ENCODE results near the gene SDCCAG8.

SDCCAG8 gene

DNA sequence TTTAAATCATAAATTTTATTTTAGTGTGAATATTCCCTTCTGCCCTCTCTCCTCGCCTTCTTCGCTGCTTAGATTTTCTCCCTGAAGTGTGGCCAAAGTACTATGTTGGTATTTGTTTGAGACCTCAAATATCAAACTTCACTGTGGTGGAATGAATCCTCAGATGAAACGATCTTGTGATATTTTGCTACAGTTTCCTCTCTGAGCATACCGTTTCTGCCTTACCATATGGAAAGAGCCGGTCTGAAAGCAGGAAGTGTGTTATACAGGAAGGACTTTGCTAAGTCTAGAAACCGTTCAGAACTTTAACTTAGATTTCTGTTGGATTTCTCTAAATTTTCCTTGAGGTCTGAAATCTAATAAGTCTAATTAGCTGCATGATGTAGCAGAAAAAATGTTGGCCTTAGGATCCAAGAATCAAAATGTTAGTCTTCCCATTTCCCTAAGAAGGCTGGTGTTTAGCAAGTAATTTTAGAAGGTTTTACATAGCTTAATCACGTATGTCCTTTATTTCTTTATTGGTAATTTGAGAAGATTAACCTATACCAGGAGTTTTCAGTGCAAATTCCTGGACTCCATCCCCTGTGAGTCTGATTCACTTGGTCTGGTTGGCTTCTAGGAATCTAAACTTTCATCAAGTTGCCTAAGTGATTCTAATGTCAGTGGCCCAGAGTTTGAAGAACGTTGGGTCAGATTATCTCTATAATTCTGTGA lies 30.7 kb downstream of the SDCCAG8 start:
- no peak for DNase-seq

DNA sequence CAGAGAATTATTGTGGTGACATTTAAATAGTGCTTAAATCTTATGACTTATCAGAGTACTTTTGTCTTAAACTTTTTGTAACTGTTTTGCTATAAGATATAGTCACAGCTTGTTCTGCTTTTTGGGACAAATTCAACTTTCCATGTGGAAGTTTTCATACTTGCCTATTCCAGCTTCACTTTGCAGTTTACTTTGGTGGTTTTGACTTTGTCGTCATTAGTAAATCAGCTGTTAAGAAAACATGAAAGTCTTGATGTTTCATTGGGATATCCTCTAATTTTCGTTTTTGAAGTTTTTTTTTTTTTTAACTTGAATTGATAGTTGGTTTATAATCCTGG lies 31.3 kb downstream of the SDCCAG8 start:
- no peak for DNase-seq

DNA sequence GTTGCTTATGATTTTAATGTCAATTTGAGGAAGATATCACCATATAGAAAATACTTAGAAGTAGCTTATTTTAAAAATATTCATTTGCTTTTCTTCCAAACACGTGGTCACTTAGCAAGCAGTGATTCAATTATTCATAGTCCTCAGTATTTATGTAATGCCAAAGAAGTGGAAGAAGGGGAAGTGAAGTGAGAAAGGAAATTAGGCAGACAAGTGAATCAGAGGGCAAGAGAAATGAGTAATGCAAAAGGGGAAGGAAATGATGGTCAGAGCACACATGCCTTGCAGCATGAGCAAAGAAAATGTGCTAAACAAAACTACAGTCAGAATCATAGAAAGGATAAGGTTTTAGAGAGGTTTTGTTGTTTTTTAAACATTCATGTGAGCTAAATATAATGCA lies 31.8 kb downstream of the SDCCAG8 start:
- DNase-seq: no peak

DNA sequence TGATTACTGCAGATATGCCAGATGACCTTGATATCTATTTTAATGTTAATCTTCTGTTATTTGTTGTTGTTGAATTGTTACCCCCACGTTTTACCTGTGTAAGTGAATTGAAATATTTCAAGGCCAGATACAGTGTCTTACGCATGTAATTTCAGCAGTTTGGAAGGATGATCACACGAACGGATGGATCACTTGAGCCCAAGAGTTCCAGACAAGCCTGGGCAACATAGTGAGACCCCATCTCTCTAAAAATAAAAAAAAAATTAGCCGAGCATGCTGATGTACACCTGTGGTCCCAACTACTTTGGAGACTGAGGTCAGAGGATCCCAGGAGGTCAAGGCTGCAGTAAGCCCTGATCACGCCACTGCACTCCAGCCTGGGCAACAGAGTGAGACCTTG lies 32.2 kb downstream of the SDCCAG8 start:
- DNase-seq: no peak

DNA sequence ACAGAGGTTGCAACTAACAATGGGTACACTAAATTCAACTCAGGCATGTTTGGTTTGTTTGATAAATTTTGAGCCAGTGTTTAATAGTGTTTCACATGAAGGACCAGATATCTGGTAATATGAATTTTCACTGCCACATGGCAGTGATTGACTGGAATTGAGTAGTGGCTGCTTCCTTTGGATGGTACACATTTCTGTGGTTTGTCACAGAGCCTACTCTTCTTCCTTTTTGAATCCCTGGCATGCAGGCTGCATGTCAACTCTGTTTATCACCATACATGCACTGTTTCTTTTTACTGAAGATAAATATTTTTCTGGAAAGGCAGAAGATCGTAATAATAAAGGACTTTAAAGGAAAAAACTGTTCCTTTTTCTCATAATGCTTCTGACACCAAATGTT lies 35.5 kb downstream of the SDCCAG8 start:
- DNase-seq: no peak

DNA sequence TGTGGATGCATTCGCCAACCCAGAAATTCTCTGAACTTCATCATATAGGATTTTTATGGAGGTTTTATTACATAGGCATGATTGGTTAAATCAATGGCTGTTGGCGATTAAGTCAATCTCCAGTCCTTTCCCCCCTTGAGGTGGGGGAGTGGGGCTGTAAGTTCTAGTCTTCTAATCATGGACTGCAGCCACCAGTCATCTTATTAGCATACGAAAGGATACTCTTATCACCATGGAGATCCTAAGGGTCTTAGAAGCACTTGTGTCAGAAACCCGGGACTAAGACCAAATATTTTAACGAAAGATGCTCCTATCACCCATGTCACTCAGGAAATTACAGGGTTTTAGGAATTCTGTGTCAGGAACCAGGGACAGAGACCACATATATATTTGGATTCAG lies 36.3 kb downstream of the SDCCAG8 start:
- DNase-seq: no peak

DNA sequence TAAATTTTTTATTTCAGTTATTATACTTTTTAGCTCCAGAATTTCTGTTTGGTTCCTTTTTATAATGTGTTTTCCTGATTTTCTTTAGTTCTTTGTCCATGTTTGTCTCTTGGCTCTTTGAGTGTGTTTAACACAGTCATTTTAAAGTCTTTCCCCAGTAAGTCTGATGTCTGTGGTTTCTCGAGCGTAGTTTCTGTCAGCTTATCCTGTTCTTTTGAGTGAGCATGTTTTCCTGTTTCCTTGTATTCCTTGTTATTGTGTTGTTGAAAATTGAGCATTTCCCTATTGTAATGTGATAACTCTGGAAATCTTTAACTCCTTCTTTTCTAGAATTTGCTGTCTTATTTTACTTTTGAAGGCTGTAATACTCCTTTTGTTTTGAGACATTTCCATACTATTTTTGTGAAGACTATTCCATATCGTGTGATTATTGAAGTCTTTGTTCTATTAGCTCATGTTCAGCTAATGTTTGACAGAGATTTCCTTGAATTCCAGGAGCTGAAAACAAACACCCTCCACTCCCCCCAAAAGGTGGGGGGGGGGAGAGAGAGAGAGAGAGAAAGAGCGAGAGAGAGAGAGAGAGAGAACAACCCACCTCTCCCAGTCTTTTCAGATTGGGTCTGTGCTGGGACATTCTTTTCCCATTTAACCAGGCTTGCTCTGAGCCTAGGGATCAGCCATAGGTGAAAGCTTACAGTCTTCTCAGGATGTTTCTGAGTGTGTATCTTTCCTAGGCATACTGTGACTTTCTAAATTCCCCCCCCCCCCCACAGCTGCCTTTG lies 38.3 kb downstream of the SDCCAG8 start:
- no peak for DNase-seq

DNA sequence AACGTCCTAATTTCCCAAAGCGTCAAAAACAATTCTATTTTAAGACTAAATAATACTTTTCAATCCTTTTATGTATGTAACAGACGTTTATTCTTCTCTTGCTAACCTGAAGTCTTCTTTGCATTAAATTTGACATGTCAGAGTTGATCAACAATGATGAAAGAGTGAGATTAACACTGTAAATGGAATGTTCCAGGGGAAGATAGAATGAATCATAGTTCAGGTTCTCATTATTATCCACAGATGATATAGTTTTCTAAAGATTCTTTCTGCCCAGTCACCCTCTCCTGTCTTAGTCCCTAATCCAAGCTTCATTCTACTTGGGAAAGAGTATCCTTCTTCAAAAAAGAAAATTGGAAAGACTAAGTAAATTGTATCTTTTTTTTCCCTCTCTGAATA lies 38.9 kb downstream of the SDCCAG8 start:
- DNase-seq: no peak

DNA sequence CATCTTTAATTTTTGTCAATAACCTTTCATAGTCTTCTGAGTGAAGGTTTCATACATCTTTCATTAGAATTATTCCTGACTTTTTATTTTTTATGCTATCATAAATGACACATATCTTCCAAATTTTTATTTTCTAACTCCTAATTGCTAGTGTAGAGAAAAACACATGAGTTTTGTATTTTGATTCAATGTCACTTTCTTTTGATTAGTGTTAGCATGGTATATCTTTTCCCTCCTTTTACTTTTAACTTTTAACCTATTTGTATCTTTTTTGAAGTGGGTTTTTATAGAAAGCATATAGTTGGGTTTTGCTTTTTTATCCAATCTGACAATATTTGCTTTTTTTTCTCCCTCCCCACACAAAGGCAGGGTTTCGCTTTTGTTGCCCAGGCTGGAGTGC lies 43.2 kb downstream of the SDCCAG8 start:
- DNase-seq: no peak

DNA sequence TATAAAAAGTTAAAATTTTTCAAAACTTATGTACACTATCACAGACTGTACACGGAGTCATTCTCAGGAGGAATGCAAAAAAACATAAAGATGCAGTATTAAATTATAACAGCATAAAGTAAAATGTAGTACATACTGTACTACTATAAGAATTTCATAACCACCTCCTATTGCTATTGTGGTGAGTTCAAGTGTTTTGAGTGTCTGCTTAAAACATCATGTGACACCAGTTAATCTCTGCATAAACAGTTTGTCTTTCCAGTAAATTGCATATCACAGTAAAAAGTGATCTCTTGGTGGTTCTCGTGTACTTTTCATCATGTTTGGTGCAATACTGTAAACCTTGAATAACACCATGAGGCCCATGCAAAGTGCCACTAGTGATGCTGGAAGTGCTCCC lies 45.2 kb downstream of the SDCCAG8 start:
- no peak for DNase-seq

DNA sequence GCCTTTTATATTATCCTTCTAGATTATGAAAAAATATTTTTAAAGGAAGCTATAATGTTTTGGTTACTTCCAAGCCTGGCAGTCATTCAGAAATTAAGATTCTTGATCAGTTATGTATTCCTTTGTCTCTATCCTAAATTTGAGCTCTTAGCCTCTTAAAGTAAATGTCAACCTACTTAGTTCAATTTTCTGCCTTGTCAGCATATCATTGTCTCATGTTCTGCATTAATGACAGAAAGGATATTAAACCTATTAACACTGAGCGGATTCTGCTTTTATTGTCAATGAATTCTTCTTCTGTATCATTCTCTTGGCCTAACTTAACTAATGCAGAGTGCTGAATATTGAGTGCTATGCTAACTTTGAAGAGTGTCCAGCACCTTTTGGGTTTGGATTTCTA lies 56.0 kb downstream of the SDCCAG8 start:
- DNase-seq: no peak

DNA sequence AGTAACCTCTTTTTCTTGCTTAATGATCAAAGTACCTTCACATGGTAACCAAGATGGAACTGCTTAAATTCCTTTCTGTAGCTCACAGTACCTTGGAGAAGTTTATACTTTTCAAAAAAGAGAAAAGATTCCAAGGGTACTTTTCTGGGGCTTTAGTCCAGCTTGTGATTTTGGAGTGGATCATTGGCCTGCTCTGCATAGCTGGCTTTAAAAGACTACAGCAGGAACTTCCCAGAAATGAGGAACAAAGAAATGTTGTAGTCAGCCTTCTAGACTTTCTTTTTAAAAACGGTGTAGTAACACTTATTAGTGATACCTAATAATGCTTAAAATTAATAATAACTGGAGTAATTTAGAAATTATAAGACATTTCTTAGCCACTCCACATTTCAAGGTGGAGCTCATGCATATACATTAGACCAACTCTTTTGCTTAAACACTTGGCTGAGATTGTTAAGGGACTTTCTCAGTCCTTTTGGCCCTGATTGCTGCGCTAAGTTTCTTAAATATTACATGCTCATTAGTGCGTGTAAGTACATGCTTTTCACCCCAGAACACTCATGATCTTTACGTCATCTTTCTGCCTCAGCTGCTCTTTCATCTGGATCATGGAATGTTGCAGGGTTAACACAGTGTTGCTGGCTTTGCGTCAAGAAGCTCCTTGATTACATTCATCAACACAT lies 57.3 kb downstream of the SDCCAG8 start:
- DNase-seq: no peak

DNA sequence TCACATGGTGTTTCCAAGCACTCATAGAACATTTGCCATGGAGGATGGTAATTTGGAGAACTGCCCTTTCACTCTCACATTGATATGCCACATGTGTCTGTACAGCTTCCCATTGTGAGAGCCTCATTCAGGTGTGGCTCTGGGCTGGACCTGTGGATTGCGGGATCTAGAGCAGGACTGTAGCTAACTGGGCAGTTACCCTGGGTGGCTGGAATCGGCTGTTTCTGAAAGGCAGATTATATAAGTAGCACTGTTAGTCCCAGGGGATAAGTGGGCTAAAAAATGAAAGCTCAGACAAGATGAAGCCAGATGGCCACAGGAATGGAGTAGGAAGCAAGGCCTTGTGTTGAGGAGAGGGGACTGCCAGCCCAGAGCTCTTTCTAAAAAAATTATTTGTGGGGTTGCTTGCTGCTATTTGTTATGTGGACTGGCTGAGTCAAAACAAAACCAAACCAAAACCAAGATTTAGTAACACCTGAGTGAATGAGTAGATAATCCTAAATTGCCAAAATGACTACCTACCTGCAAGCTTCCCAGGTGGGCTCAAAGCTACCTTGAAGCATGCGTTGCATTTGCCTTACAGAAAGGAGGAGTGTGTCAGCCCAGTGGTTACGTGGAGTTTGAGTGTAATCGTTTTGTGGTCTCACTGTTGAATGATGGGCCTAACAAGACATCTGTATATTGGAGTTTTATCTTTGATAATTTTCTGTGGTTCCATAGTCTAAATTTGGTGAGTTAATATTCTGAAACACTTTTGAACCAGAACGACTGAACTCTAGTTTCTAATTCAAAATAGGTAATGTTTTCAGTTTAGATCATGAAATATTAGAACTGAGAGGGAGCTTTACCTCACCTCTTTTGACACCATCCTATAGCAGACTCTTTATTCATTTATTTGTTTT lies 58.0 kb downstream of the SDCCAG8 start:
- no peak for DNase-seq

DNA sequence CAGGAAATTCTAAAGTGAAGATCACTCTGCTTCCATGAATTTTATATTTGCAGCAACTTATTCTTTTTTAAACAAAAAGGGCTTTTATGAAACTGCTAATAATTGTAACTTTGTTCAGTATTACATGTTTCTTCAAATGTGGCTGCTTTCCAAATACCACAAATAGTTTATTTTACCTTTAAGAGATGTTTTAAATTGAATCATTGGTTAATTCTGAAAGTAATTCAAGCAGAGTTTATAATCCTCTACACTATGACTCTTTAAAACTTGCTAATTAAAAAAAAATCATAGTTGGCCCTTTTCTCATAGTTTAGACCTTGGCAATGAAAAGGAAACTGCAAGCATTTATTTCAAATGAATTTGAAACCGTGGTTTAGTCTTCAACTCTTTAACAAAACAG lies 59.6 kb downstream of the SDCCAG8 start:
- no peak for DNase-seq

DNA sequence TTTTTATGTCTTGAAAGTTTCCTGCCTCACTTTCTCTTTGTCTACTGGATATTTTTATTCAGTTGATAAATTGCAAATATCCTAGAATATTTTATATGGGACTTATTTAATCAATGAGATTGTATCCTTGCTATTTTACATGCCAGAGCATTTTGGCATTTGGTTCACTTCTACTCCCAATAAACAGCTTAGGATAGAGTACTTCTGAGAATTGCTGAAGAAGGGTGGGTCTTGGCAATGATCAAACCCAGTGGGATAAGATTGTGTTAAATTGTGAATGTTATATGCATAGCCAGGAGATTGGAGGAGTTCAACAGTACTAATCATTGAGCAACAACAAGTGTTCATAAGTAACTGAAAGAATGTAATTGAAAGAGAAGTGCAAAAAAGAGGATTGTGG lies 60.1 kb downstream of the SDCCAG8 start:
- no peak for DNase-seq

DNA sequence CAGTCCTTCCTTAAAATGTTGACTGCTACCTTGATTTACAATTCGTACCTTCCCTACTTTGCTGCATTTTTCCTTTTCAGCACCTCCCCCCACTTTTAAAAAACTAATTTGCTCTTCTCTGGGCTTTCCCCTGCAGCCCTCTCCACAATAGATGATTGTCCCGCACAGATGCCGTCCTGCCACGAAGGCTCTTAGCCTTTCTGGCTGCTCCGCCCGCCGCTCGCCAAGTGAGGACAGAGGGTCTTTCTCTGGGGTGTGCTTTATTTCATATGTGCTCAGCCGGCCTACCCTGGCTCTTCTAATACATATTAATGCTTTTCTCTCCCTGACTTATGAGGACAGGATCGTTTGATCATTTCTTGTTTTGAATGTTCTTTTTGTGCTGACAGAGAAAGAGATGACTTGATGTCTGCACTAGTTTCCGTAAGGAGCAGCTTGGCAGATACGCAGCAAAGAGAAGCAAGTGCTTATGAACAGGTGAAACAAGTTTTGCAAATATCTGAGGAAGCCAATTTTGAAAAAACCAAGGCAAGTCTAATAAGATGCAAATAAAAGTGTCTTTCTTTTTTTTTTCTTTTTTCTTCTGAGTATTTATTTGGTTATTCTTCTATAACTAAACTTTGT lies 60.6 kb downstream of the SDCCAG8 start:
- DNase-seq: no peak

DNA sequence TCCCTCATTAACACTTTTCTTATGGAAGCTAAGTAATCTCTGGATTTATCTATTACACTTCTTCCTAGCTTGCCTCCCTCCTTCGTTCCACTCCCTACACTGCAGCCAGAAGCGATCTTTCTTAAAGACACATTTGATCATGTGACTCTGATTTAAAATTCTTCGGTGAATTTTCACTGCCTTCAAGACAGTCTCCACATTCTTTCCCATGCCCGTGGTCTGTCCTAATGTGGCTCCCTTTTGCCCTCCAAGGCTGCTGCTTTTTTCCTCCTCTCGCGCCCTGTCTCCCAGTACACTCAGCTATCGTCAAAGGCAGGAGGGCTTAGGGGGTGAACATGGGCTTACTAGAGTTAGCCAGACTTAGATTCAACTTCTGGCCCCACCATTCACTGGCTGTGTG lies 64.4 kb downstream of the SDCCAG8 start:
- no peak for DNase-seq

DNA sequence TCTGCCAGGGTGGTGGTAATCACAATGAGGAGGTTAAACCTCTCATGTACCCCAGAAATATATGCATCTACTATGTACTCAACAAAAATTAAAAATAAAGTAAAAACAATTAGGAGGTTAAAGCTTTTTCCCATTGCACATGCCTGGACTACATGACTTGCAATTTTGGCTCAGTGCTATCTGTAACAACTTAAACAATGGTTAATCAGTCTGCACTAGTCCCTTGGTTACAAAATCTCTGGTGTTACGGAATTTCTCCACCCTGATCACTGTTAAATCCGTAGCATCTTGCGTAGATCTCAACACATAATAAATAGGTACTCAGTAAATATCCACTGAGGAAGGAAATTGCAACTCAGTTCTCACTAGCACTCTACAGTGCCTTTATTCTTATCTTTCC lies 66.5 kb downstream of the SDCCAG8 start:
- no peak for DNase-seq

DNA sequence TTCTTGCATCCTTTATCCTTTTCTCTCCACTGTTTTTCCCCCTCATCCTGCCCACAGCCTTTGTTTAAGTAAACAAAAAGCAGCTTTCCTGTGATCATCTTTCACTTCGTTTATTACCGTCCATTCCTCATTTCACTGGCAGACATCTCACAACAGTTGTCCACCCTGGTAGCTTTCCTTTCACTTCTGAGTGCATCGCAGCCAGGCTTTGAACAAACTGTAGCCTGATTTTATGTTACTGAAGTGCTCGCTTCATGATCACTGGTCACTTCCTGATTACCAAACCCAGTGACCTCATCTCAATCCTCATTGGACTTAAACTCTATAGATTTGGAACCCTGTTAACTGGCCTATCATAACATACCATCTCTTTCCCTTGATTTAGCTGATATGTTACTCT lies 67.7 kb downstream of the SDCCAG8 start:
- DNase-seq: no peak

DNA sequence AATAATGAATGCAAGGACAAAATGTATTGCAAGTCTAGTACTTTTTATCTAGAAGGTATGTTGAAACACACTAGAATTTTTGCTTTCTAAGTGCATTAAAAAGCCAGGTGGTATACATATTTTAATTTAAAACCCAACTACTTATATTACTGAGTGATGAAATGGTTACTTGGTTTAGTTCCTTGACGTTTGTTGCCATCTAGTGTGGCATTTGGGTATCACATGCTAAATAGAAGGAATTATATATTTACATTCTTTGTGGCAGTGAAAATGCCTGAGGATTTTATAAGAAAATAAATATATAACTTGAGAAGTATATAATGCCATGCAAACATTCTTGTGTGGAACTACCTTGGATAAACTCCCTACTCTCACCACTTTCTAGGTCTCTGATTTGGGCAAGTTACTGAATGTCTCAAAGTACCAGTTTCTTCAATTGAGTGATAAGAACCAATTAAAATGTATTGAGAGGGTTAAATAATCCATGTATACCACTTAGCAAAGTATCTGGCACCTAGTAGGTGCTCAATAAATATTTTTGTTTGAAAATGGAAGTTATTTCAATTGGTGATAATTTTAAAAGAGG lies 69.6 kb downstream of the SDCCAG8 start:
- DNase-seq: no peak

DNA sequence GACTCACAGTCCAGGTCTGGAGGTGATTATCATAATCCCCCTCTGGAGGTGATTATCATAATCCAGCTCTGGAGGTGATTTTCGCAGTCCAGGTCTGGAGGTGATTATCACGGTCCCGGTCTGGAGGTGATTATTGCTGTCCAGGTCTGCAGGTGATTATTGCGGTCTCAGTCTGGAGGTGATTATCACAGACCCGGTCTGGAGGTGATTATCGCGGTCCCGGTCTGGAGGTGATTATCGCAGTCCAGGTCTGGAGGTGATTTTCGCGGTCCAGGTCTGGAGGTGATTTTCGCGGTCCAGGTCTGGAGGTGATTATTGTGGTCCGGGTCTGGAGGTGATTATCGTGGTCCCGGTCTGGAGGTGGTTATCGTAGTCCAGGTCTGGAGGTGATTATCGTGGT lies 76.6 kb downstream of the SDCCAG8 start:
- no peak for DNase-seq

DNA sequence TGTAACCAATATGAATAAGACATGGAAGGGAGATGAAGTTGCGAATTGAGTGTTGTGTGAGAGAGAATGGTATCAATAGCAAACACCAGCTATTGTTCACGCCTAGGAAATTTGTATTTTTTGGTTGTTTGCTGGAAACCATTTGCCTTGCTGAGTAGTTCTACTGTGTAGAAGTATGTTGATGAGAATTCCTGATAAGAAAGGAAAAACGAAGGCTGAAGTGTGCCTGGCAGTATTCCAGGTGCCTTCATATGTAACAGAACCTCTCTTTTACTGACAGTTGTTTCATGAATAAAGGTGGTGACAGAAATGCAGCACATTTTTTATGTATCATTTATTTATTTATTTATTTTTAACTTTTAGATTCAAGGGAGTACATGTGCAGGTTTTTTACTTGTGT lies 79.5 kb downstream of the SDCCAG8 start:
- no peak for DNase-seq
